SKM-1 treated with dmso at 0.1 percent for 144 hours (cell line): ENCODE measurements around the gene MMD2.

Source experiments
- DNase-seq: peaks from one replicate; lab custom pipeline; 2025; ENCODE audit not compliant: unreplicated experiment; lab: John Stamatoyannopoulos, UW

MMD2 gene

DNA sequence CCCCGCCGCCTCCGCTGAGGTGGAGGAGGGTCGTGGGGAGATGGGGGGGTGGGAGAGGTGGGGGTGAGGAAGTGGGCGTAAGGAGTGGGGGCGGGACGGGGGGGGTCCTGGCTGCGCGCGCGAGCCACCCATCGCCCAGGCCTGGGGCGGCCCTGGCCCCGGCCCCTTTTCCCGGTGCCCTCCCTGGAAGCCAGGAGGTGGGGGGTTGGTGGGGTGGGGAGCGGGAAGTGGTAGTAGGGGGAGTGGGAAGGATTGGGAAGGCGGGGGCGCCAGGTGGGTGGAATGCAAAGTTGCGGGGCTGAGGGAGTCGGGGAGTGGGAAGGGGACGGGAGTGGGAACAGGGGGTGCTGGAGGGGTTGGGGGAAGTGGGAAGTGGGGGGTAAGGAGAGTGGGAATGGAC is 319 bp upstream of the MMD2 start:
- no peak for DNase-seq

DNA sequence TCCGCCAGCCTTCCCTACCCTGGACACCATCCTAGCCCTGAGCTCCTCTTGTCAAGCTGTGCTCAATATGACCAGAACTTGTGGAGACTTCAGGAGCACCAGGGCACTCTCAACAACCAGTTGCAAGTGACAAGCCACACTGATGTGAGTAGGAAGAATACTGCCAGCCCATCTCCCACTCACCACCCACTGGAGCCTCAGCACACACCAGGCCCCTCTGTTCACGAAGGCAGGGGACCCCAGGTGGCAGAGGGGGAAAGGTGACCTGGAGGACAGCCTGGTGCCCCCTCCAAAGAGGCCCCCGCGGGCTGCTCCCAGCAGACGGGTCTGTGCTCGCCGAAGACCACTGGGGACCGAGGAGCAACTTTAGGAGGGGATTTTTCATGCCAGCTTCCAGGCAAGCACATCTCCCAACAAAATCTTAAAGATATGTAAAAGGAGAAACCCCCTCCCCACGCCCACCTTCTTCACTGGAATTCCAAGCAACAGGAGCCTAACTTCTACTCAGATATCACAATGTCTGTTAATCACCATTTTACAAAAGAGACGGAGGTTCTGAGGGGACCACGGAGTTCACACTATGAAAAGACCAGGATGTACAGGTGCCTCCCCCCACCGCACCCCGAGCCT is 1.0 kb downstream of the MMD2 start:
- DNase-seq = no peak

DNA sequence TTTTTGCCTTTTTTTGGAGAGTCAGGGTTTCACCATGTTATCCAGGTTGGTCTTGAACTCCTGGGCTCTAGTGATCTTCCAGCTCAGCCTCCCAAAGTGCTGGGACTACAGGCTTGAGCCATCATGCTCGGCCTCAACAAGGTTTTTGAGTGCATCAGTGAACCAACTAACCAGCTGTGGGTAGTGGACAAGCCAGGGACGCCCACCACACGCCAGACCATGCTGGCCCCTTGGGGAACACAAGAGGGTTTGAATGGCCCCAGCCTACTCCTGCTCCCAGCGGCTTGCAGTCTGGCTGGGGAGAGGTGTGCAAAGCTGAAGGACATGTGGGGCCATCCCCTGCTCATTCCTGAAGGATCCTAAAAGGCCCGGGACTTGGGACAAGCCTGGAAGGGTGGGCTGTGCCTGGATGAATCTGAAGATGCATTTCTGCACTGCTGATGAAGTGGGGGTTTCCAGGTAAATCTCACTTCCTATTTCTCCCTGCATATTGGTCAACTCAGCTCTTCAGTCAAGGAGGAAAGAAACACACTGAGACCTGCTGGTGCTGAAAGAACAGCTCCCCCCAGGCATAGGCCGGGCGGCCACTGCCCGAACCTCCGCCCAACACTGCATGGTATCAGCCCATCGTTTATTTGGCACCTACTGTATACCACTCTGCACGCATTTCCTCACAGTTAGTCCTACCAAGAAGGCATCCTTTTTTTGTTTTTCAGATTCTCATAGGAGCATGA is 6.9 kb downstream of the MMD2 start:
- DNase-seq = no peak

DNA sequence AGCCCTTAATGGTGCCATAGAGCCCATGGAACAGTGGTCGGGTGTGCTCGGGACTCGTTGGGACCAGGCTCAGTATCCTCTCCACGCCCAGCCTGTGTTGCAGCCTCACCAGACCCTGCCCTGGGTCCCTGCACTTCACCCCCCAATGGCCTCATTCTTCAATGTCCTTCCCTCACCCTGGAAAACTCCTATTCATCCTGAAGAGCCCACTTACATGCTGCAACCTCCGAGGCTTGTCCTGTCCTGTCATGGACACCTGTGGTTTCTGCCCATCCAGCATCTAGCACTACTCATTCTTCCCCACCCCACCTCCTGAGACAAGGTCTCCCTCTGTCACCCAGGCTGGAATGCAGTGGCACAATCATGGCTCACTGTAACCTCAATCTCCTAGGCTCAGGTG is 7.7 kb downstream of the MMD2 start:
- no peak for DNase-seq

DNA sequence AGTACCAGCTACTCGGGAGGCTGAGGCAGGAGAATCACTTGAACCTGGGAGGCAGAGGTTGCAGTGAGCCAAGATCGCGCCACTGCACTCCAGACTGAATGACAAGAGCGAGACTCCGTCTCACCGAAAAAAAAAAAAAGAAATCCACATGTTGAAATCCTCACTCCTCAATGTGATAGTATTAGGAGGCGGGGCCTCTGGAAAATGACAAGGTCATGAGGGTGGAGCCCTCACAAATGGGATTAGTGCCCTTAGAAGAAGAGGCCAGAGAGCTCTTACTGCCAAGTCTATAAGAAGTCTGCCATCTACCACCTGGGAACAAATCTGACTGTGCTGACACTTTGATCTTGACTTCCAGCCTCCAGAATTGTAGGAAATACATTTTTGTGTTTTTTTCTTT is 10.6 kb downstream of the MMD2 start:
- no peak for DNase-seq

DNA sequence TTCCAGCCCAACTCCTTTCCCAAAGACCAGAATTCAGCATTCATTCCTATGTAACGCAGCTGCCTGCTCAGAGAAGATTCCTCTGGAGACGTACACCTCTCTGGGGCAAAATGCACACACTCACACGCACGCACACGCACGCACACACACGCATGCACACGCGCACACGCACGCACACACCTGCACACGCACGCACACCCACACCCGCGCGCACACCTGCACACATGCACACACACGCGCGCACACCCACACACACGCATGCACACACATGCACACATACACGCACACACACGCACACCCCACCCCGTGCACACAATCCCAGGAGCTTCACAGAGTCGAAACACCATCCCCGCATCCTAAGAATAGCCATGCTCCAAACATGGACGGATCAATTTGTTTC is 13.0 kb downstream of the MMD2 start:
- no peak for DNase-seq

DNA sequence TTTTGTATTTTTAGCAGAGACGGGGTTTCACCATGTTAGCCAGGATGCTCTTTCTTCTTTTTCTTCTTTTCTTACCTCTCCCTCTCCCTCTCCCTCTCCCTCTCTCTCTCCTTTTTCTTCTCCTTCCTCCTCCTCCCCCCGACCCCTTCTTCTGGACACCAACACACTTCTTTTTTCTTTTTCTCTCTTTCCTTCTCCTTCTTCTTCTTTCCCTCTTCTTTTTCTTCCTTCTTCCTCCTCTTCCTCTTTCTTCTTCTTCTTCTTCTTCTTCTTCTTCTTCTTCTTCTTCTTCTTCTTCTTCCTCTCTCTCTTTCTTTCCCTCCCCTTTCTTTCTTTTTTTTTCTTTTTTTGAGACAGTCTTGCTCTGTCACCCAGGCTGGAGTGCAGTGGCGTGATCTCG is 14.0 kb downstream of the MMD2 start:
- no peak for DNase-seq

DNA sequence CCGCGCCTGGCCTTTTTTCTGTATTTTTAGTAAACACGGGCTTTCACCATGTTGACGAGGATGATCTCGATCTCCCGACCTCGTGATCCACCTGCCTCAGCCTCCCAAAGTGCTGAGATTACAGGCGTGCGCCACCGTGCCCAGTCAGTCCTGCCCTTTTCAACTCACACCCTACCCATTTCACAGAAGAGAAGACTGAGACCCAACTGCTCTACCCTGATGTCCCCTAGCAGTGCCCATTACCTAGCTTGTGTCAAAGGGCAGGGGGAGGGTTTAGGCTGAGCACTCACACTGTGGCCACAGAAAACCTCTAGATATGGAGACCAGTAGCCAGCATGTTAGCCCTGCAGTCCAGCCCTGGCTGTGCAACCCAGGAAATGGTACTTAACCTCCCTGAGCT is 15.7 kb downstream of the MMD2 start:
- DNase-seq = no peak

DNA sequence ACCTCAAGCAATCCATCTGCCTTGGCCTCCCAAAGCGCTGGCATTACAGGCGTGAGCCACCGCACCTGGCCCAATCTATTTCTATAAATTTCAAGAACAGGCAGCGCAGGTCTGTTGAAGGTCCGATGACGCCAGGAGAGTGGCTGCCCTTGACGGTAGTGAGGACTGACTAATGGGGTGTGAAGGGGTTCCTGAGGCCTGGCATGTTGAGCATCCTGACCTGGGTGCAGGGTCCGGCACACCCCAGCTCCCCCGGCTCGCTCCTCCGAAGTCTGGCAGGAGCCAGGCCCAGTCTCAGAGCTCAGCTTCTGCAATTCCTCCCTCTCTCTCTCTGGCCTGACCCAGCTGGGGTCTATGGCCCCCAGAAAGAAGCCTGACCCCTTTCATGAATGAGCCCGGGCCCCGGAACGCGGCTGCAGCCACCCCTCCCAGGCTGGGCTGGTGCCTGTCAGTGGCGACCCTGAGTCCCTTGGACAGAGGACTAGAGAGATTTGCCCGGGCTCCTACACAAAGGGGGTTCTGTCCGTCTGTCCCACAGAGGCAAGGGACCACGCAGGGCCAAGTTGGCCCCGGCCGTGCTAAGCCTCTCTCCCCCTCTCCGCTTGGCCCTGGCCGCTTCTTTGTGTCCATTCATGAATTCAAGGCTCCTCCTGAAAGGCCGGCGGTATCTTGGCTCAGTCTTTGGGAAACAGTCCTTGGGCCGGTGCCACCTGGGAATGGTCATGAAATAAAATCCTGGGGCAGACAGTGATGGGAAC is 18.8 kb downstream of the MMD2 start:
- DNase-seq = no peak

DNA sequence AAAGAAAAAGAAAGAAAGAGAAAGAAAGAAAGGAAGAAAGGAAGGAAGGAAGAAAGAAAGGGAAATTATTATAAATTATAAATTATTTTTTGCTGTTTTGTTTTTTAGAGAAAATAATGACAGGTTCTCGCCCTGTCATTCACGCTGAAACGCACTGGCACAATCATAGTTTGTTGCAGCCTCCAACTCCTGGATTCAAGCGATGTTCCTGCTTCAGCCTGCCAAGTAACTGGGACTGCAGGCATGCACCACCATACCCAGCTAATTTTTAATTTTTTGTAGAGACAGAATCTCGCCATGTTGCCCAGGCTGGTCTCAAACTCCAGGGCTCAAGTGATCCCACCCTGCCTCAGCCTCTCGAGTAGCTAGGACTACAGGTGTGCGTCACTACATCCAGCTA is 21.6 kb downstream of the MMD2 start:
- no peak for DNase-seq

DNA sequence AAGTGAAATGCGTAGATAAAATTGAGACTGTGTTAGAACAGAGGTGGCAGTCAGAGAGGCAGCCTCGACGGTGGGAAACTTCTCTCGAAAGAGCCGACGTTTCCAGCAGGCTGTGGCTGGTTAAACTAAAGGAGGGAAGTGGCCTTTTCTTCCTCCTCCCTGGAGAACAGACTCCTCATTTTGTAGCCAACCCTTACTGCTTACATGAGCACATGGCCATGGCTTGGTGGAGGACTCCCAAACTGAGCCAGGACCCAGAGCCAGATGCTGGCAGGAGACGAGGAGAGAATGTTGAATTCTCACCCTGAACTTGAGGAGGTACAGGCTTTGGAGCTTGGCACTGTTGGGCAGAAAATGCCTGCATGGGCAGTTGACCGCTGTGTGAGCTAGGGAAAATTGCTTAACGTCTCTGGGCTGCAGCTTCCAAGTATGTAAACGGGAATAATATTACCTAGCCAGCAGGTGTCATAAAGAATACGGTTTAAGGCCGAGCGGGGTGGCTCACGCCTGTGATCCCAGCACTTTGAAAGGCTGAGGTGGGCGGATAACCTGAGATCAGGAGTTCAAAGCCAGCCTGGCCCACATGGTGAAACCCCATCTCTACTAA is 24.5 kb downstream of the MMD2 start:
- DNase-seq = no peak

DNA sequence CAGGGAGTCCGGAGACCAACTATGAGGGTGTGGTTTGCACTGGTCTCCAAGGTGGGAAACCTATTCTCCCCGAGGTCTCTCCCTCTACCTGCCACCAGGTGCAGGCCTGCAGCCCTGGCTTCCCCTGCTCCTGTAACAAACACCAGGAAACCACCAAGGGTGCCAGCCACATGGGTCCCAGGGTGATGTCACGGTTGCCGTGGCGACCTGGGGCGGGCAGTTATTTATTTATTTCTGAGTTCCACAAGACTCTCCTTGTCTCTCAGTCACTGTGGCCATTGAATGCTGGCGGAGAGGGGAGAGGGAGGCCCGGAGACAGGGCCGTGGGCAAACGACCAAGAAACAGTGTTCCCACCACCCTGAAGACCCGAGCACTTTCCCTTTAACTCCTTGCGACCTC is 27.0 kb downstream of the MMD2 start:
- no peak for DNase-seq

DNA sequence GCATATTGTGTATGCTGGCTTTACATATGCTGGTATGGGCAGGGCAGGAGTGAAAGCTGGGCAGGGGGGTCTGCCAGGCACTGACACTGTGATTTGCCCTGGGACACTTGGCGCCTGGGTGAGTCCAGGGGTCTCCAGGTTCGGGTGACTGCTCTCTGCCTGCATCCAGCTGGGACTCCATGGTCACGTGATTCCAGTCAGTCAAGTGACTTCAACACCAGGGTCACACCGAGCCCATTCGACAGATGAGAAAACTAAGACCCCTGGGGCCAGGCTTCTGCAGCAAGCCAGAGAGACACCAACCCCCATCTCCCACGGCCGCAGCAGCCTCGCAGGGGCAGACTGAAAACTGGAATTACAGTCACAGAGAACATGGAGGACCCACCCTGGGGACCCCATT is 30.0 kb downstream of the MMD2 start:
- DNase-seq = no peak

DNA sequence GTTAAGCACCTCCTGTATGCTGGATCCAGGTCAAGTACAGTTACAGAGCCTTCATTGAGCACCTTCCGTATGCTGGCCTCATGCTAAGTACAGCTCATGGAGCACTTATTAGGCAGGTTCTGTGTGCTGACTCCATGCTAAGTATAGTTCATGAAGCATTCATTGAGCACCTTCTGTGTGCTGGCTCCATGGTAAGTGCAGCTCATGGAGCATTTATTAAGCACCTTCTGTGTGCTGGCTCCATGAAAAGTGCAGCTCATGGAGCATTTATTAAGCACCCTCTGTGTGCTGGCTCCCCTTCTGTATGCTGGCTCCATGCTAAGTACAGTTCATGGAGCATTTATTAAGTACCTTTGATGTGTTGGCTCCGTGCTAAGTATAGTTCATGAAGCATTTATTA is 30.5 kb downstream of the MMD2 start:
- DNase-seq = no peak

DNA sequence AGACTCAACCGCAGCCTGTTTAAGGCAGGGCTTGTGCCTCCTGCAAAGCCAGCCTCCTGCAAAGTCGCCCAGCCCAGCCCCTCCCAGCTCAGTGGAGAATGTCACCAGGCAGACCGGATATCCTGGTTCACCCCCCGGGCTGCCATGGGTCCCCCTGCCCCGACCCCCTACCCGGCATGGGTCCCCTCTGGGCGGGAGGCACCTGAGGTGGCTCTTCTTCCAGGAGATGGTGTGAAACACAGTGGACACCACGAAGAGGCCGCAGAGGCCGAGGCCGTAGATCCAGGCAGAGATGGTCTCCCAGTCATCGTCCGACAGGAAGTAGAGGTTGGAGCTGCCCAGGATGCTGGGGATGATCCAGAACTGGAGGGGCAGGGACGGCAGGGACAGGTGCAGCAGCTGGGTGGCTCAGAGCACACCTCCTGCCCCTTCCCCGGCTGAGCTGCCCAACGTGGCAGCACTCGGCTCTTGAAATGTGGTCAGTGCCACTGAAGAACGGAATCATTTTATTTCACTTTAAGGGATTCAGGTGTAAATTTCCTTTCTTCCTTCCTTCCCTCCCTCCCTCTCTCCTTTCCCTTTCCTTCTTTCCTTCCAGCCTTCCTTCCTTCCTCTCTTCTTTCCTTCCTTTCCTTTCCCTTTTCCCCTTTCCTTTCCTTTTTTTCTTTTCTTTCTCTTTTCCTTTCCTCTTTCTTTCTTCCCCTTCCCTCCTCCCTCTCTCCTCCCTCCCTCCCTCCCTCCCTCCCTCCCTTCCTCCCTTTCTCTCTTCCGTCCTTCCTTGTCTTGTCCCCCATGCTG is 38.8 kb downstream of the MMD2 start:
- no peak for DNase-seq

DNA sequence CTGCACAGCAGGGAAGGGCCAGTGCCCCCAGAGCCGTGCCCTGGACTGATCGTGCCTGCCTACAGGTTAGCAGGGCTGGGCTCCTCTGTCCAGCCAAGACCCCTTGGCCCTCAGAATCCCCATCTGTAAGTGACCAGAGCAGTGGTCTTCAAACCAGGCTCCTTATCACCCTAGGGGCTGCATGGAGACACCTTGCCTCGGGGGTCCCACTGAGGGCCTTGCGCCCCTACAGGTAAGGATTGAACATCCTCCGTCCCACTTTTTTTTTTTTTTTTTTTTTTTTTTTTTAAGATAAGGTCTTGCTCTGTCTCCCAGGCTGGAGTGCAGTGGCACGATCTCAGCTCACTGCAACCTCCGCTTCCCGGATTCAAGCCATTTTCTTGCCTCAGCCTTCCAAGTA is 42.9 kb downstream of the MMD2 start:
- DNase-seq = no peak

DNA sequence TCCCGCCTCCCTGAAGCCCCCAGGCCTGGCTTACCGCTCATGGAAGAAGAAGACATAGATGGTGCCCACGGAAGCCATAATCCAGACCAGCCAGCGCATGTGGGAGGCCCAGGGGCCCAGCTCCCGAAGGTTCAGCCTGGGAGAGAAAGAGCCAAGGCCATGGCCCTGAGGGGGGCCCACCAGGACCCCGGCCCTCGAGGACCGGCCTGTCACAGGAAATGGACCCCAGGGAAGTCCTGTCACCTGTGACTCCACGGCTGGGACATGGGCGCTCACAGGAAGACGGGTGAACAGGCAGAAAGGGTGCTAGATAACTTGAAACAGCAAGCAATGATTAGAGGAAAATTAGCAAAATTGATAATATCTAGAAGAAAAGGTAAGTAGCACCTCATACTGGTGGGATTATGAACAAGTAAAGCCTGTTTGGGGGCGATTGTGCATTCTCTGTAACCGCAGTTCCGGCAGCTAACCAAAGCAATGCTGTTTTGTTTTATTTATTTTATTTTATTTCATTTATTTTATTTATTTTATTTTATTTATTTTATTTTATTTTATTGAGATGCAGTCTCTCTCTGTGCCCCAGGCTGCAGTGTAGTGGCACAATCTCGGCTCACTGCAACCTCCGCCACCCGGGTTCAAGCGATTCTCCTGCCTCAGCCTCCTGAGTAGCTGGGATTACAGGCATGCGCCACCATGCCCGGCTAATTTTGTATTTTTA is 47.7 kb downstream of the MMD2 start:
- DNase-seq = no peak

DNA sequence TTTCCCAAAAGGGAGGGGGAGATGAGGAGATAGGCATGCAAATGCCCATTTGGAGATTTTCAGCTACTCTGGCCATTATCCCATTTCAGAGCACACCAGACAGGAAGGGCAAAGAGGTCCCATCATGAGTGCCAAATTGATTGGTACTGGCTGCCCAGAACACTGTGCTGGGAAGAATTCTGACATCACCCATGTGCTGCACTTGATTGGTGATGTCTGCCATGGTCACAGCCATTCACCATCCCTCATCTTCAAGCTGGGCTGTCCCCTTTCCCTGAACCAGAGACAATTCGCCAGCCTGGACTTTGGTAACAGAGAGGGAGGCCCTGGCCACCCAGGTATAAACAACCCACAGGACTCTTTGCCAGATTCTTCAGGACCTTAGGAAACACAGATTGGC is 52.3 kb downstream of the MMD2 start:
- no peak for DNase-seq

DNA sequence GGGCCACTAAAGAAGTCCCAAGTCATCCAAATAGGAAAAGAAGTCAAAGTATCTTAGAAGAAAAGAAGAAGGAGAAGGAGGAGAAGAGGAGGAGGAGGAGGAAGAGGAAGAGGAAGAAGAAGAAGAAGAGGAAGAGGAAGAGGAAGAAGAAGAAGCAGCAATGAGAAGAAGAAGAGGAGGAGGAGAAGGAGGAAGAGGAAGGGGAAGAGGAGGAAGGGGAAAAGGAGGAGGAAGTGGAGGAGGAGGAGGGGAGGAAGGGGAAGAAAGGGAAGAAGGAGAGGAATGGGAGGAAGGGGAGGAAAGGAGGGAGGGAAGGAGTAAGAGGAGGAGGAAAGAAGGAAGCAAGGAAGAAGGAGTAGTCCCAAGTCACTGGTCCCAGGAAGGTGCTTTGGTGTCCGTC is 53.8 kb downstream of the MMD2 start:
- no peak for DNase-seq

DNA sequence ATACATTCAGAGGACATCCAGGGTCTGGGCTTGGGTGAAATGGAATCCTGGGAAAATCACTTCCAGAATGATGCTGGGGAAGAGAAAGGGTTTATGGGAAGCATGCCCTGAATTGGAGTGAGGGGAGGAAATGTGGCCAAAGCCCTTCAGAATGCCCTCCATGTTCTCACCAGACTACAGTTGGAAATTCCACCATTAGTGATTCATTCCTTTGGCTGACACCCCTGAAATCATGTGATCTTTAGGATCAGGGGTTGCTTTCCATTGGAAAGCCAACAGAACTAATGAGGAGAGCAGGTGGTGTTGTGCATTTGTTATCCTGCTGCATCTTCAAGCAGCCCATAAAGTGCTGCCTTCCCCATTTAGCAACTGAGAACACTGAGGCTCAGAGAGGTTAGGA is 54.6 kb downstream of the MMD2 start:
- DNase-seq = no peak

DNA sequence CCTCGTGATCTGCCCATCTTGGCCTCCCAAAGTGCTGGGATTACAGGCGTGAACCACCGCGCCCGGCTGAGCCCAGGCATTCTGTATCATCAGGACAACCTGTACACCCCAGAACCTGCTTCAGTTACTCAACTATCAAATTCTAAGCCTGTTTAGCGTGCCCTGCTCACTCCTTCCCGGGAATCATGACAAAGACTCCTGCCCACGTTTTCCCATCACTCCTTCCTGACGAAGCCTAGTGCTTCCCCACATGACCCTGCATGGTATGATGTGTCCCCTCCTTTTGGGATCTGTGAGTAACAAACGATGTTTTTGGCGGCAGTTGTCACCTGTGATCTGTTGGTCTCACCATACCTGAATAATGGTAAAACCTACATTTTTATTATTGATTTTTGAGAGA is 63.2 kb downstream of the MMD2 start:
- no peak for DNase-seq
